IgD-negative memory B cell (primary cell): Measurements from ENCODE around the gene PFKP. TPM values are rescaled to one million over a fixed set of nuclear protein-coding genes. Genes with fewer than 3 reads are reported as not detected.

Experiments
- H3K27ac Mint-ChIP-seq, 3 donors: one replicate each; pipeline ENCODE4 v1.8.0; 2020 to 2022; ENCODE audit warnings: mild to moderate bottlenecking in 3 of 3, mixed read lengths in 3 of 3, moderate library complexity in 1 of 3
- H3K27me3 Mint-ChIP-seq: one replicate; pipeline ENCODE4 v1.8.0; 2021; ENCODE audit warnings: mixed read lengths
- H3K36me3 Mint-ChIP-seq: one replicate; pipeline ENCODE4 v1.8.0; 2020; ENCODE audit warnings: mild to moderate bottlenecking, mixed read lengths
- H3K4me1 Mint-ChIP-seq, 3 donors: one replicate each; pipeline ENCODE4 v1.8.0; 2020 to 2022; ENCODE audit warnings: mixed read lengths in 3 of 3, mild to moderate bottlenecking in 1 of 3
- H3K4me3 Mint-ChIP-seq, 4 donors: one replicate each; pipeline ENCODE4 v1.8.0; 2020 to 2022; ENCODE audit warnings: mild to moderate bottlenecking in 4 of 4, mixed read lengths in 4 of 4, moderate library complexity in 3 of 4
- H3K9me3 Mint-ChIP-seq, 3 donors: one replicate each; pipeline ENCODE4 v1.8.0; 2020 to 2021; ENCODE audit warnings: mixed read lengths in 3 of 3, mild to moderate bottlenecking in 1 of 3
- polyA plus RNA-seq: library from polyadenylated mRNA; unstranded; fragments of 300-500 nt; fragmentation: Illumina TruSeq; gene quantifications from one replicate; pipeline ENCODE4 v1.2.3, GENCODE V29; 2021

The PFKP gene
- polyA plus RNA-seq = 42.2 TPM

- H3K9me3 Mint-ChIP-seq = no peaks in the 10 kb centered on the region
- H3K36me3 Mint-ChIP-seq = peaks cover 2% of the 10 kb centered on the region
- H3K4me1 Mint-ChIP-seq = peaks cover 9 to 29% (median 17%) of the 10 kb centered on the region in 3 donors
- peak within 1 kb of the TSS in 2 of 3 donors; percentile 54 to 64 for H3K27ac Mint-ChIP-seq
- peak within 1 kb of the TSS; percentile 89 to 97 (median 96) for H3K4me3 Mint-ChIP-seq
- H3K27me3 Mint-ChIP-seq = no peaks in the 10 kb centered on the region
Observed at GRCh38 chr10:3067118-3067858, at the start of gene PFKP. TSS of gene PFKP (plus strand) at chr10:3067548. CDS start at chr10:3067596, 48 bp downstream.

GRCh38 chr10:3018247-3018646, 49.1 kb upstream of the PFKP start:
- no peaks in the 10 kb centered on the region for H3K36me3 Mint-ChIP-seq
- H3K27me3 Mint-ChIP-seq = peaks cover 19% of the 10 kb centered on the region
- no peaks in the 10 kb centered on the region for H3K4me1 Mint-ChIP-seq
- no peak overlapping the region for H3K4me3 Mint-ChIP-seq
- no peak overlapping the region for H3K27ac Mint-ChIP-seq
- peaks cover 0 to 10% (median 6%) of the 10 kb centered on the region in 3 donors for H3K9me3 Mint-ChIP-seq

DNA sequence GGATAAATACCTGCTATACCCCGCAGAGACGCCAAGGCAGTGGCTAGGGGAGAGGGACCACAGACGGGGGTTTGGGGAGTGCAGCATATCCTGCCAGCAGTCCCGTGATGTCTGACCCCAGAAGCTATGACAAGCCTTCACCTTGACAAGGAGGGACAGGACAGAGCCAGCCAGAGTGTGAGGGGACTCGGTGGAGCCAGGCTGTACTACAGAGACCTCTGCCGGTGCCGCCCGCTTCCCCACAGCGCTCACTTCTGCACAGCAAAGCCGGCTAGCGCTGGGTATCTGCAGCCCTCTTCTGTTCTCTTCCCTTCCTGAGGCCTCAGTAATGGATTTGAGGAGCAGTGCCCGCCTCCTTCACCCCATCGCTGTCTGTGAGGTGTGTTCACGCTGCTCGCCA, 47.0 kb upstream of the PFKP start:
- no peak overlapping the region for H3K27ac Mint-ChIP-seq
- H3K4me1 Mint-ChIP-seq = peaks cover 0 to 3% (median 0%) of the 10 kb centered on the region in 3 donors
- peaks cover 13% of the 10 kb centered on the region for H3K27me3 Mint-ChIP-seq
- peaks cover 0 to 7% (median 7%) of the 10 kb centered on the region in 3 donors for H3K9me3 Mint-ChIP-seq
- no peak overlapping the region for H3K4me3 Mint-ChIP-seq
- no peaks in the 10 kb centered on the region for H3K36me3 Mint-ChIP-seq

GRCh38 chr10:3020881-3021280, 46.5 kb upstream of the PFKP start:
- Mint-ChIP-seq H3K27me3 (peaks cover 9% of the 10 kb centered on the region), H3K4me3 (peak overlapping the region in 1 of 4 donors; percentile 51), H3K4me1 (peaks cover 0 to 3% (median 0%) of the 10 kb centered on the region in 3 donors), H3K36me3 (no peaks in the 10 kb centered on the region), H3K9me3 (peaks cover 0 to 7% (median 7%) of the 10 kb centered on the region in 3 donors), H3K27ac (peak overlapping the region in 1 of 3 donors; percentile 3)

- H3K4me1 Mint-ChIP-seq = peaks cover 0 to 6% (median 0%) of the 10 kb centered on the region in 3 donors
Observed at GRCh38 chr10:3022027-3022426, 45.3 kb upstream of the PFKP start.

GRCh38 chr10:3023892-3024291, 43.5 kb upstream of the PFKP start:
- no peak overlapping the region for H3K27ac Mint-ChIP-seq
- H3K36me3 Mint-ChIP-seq = no peaks in the 10 kb centered on the region
- H3K9me3 Mint-ChIP-seq = peaks cover 0 to 7% (median 7%) of the 10 kb centered on the region in 3 donors
- peaks cover 9% of the 10 kb centered on the region for H3K27me3 Mint-ChIP-seq
- no peak overlapping the region for H3K4me3 Mint-ChIP-seq
- H3K4me1 Mint-ChIP-seq = peaks cover 0 to 6% (median 0%) of the 10 kb centered on the region in 3 donors

More at GRCh38 chr10:3022027-3022426, 45.3 kb upstream of the PFKP start:
- Mint-ChIP-seq H3K36me3 (no peaks in the 10 kb centered on the region), H3K9me3 (peaks cover 0 to 7% (median 7%) of the 10 kb centered on the region in 3 donors), H3K27ac (no peak overlapping the region), H3K27me3 (peaks cover 9% of the 10 kb centered on the region), H3K4me3 (no peak overlapping the region)

- H3K9me3 Mint-ChIP-seq = peaks cover 0 to 7% (median 7%) of the 10 kb centered on the region in 3 donors
- no peak overlapping the region for H3K4me3 Mint-ChIP-seq
- no peaks in the 10 kb centered on the region for H3K36me3 Mint-ChIP-seq
- H3K27me3 Mint-ChIP-seq = peaks cover 12% of the 10 kb centered on the region
- H3K27ac Mint-ChIP-seq = no peak overlapping the region
- H3K4me1 Mint-ChIP-seq = peaks cover 0 to 6% (median 0%) of the 10 kb centered on the region in 3 donors
Observed at GRCh38 chr10:3025026-3025683, 42.2 kb upstream of the PFKP start.

- H3K4me1 Mint-ChIP-seq = peaks cover 0 to 6% (median 0%) of the 10 kb centered on the region in 3 donors
- no peak overlapping the region for H3K4me3 Mint-ChIP-seq
- peaks cover 9% of the 10 kb centered on the region for H3K27me3 Mint-ChIP-seq
- H3K9me3 Mint-ChIP-seq = peaks cover 0 to 6% (median 4%) of the 10 kb centered on the region in 3 donors
- no peak overlapping the region for H3K27ac Mint-ChIP-seq
- H3K36me3 Mint-ChIP-seq = no peaks in the 10 kb centered on the region
Observed at GRCh38 chr10:3027866-3028265, 39.5 kb upstream of the PFKP start.

DNA sequence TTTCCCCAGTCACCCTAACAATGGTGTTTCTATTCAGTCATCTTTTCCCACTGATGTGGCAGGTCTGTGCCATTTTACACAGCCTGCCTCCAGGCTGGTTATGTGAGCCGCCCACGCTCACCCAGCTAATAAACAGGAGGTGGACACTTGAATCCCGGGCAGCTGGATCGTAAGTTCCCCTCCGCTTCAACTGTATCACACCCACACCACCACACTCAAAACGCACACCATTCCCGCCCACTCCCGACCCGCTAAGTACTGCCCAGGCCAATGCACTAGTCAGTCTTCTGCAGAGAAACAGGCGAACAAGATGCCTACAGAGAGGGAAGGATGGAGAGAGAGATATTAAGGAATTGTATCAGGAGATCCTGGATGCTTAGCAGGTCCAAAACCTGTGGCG, 38.9 kb upstream of the PFKP start:
- peak overlapping the region in 1 of 4 donors; percentile 6 for H3K4me3 Mint-ChIP-seq
- H3K27me3 Mint-ChIP-seq = peaks cover 6% of the 10 kb centered on the region
- peaks cover 0 to under 1% (median under 1%) of the 10 kb centered on the region in 3 donors for H3K9me3 Mint-ChIP-seq
- no peak overlapping the region for H3K27ac Mint-ChIP-seq
- H3K36me3 Mint-ChIP-seq = no peaks in the 10 kb centered on the region
- peaks cover 0 to 7% (median 0%) of the 10 kb centered on the region in 3 donors for H3K4me1 Mint-ChIP-seq

- no peak overlapping the region for H3K27ac Mint-ChIP-seq
- H3K4me1 Mint-ChIP-seq = peaks cover 8 to 23% (median 18%) of the 10 kb centered on the region in 3 donors
- H3K4me3 Mint-ChIP-seq = no peak overlapping the region
- no peaks in the 10 kb centered on the region for H3K36me3 Mint-ChIP-seq
- H3K9me3 Mint-ChIP-seq = peaks cover 0 to 1% (median 0%) of the 10 kb centered on the region in 3 donors
- peaks cover 3% of the 10 kb centered on the region for H3K27me3 Mint-ChIP-seq
Observed at GRCh38 chr10:3030765-3031164, 36.6 kb upstream of the PFKP start.

GRCh38 chr10:3031490-3031889, 35.9 kb upstream of the PFKP start:
- Mint-ChIP-seq H3K4me3 (no peak overlapping the region), H3K36me3 (no peaks in the 10 kb centered on the region), H3K27me3 (peaks cover 3% of the 10 kb centered on the region), H3K27ac (no peak overlapping the region), H3K9me3 (peaks cover 0 to 1% (median 0%) of the 10 kb centered on the region in 3 donors), H3K4me1 (peaks cover 15 to 26% (median 26%) of the 10 kb centered on the region in 3 donors)

DNA sequence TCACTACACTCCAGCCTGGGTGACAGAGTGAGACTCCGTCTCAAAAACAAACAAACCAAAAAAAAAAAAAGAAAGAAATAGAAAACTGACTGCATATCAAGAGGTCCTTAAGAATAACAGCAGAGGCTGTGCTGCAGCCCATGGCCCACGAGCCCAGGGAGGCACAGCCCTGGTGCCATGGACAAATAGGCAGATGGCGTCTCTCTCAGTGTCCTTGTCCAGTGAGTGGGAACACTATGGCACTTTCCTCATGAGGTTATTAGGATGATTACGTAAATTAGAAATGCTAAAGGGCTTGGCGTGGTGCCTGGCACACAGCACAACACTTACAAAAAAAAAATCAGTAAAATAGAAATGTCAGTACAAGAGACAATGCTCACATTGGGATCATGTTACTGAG, 33.4 kb upstream of the PFKP start:
- H3K9me3 Mint-ChIP-seq = peaks cover 1 to 7% (median 7%) of the 10 kb centered on the region in 3 donors
- H3K27ac Mint-ChIP-seq = no peak overlapping the region
- H3K4me3 Mint-ChIP-seq = peak overlapping the region in 1 of 4 donors; percentile 73
- peaks cover 3% of the 10 kb centered on the region for H3K36me3 Mint-ChIP-seq
- H3K4me1 Mint-ChIP-seq = peaks cover 15 to 30% (median 28%) of the 10 kb centered on the region in 3 donors
- H3K27me3 Mint-ChIP-seq = peaks cover 3% of the 10 kb centered on the region

- Mint-ChIP-seq H3K27me3 (no peaks in the 10 kb centered on the region), H3K4me3 (peak overlapping the region in 2 of 4 donors; percentile 49 to 81), H3K36me3 (peaks cover 3% of the 10 kb centered on the region), H3K27ac (peak overlapping the region; percentile 23 to 96 (median 92)), H3K4me1 (peaks cover 15 to 30% (median 28%) of the 10 kb centered on the region in 3 donors), H3K9me3 (peaks cover 3 to 10% (median 7%) of the 10 kb centered on the region in 3 donors)
Observed at GRCh38 chr10:3034616-3035015, 32.7 kb upstream of the PFKP start.

- peaks cover 15 to 30% (median 28%) of the 10 kb centered on the region in 3 donors for H3K4me1 Mint-ChIP-seq
- H3K27me3 Mint-ChIP-seq = no peaks in the 10 kb centered on the region
- peaks cover 3% of the 10 kb centered on the region for H3K36me3 Mint-ChIP-seq
- H3K4me3 Mint-ChIP-seq = peak overlapping the region; percentile 7 to 67 (median 50)
- peaks cover 3 to 10% (median 10%) of the 10 kb centered on the region in 3 donors for H3K9me3 Mint-ChIP-seq
- H3K27ac Mint-ChIP-seq = peak overlapping the region; percentile 23 to 96 (median 92)
Observed at GRCh38 chr10:3036155-3037021, 31.0 kb upstream of the PFKP start.
